H1 (cell line): ENCODE data around the gene FADS2. TPM values are rescaled to one million over a fixed set of nuclear protein-coding genes. Genes with fewer than 3 reads are reported as not detected.

ENCODE experiments used
- BRCA1 ChIP-seq: IDR thresholded peaks from 2 replicates; pipeline ENCODE4 v1.6.1; 2012; ENCODE audit warnings: low read depth, low read length, improper control_type of control experiment
- CHD2 ChIP-seq: IDR thresholded peaks from 2 replicates; pipeline ENCODE4 v1.6.1; 2012; ENCODE audit warnings: low read length, improper control_type of control experiment
- CHD7 ChIP-seq: fragments of 300-600 bp; sonication (generic); IDR thresholded peaks from 2 replicates; pipeline ENCODE4 v1.7.1; 2012; ENCODE audit warnings: low read length, moderate library complexity, mild to moderate bottlenecking, inconsistent platforms; ENCODE audit not compliant: insufficient replicate concordance
- EP300 ChIP-seq, 2 experiments: IDR thresholded peaks; 1 replicate in 1 of 2; 2 replicates in 1 of 2; pipeline ENCODE4 v1.6.1; 2011 to 2012; ENCODE audit warnings: low read depth in 2 of 2, low read length in 2 of 2, mild to moderate bottlenecking in 2 of 2, borderline replicate concordance in 1 of 2, inconsistent platforms in 1 of 2, moderate library complexity in 1 of 2
- GTF2F1 ChIP-seq: IDR thresholded peaks from 2 replicates; pipeline ENCODE4 v1.6.1; 2012; ENCODE audit warnings: low read depth, low read length, improper control_type of control experiment, borderline replicate concordance
- JUN ChIP-seq: IDR thresholded peaks from 2 replicates; pipeline ENCODE4 v1.6.1; 2011; ENCODE audit warnings: low read depth, mild to moderate bottlenecking, improper control_type of control experiment, low read length
- KDM5A ChIP-seq: fragments of 200-600 bp; IDR thresholded peaks from 2 replicates; pipeline ENCODE4 v1.7.1; 2012; ENCODE audit warnings: mild to moderate bottlenecking, low read length, inconsistent platforms, mixed read lengths
- NANOG ChIP-seq: IDR thresholded peaks from 2 replicates; pipeline ENCODE4 v1.6.1; 2011; ENCODE audit warnings: low read length, low read depth, mild to moderate bottlenecking, inconsistent platforms; ENCODE audit not compliant: insufficient read depth, poor library complexity, severe bottlenecking
- NRF1 ChIP-seq: IDR thresholded peaks from 2 replicates; pipeline ENCODE4 v1.6.1; 2011; ENCODE audit warnings: mild to moderate bottlenecking, low read depth, low read length, improper control_type of control experiment
- POU5F1 ChIP-seq: IDR thresholded peaks from 2 replicates; pipeline ENCODE4 v1.6.1; 2011; ENCODE audit warnings: low read depth, mild to moderate bottlenecking, low read length, moderate library complexity
- RAD21 ChIP-seq, 2 experiments: IDR thresholded peaks in 1 of 2; conservative IDR thresholded peaks in 1 of 2; 2 replicates each; pipeline ENCODE4 v1.6.1; 2011; ENCODE audit warnings: low read depth in 2 of 2, low read length in 2 of 2, improper control_type of control experiment in 1 of 2, inconsistent platforms in 1 of 2, mild to moderate bottlenecking in 1 of 2, moderate library complexity in 1 of 2
- polyA plus RNA-seq, 7 experiments: library from polyadenylated mRNA; depleted of rRNA in 3 of 7; stranded (reverse) in 5 of 7; unstranded in 2 of 7; fragments of >200 nt in 5 of 7; fragments of 200-250 nt in 2 of 7; gene quantifications; 1 replicate in 5 of 7; 2 replicates in 1 of 7; 4 replicates in 1 of 7; pipeline versions ENCODE4 v1.2.1 to v1.2.3, GENCODE V29; 2011 to 2013; ENCODE audit warnings: missing spikeins in 2 of 7, mixed read lengths in 2 of 7
- total RNA-seq: library from RNA; stranded (reverse); fragmentation: NEBNext Ultra II Directional; extraction: Animal tissue kit (Norgen Biotek cat#: 25700); gene quantifications from 2 replicates; pipeline ENCODE4 v1.2.1, GENCODE V29; 2021

FADS2 gene
- total and polyA plus RNA-seq, 2 of the 8 experiments (the other 6 are each of a cell fraction or from before 2014, with no cell fraction given): 499 to 701 TPM

- TF ChIP-seq CHD2 (no peak), NRF1 (no peak), CHD7 (no peak), EP300 (IDR thresholded peaks at IDR 0.05; ENCODE audit: borderline replicate concordance in 1 of 2, low read depth in 2 of 2, low read length in 2 of 2) (no peak), NANOG (no peak), POU5F1 (no peak), RAD21 (IDR thresholded peaks at IDR 0.05 in 1 of 2, conservative IDR thresholded peaks at IDR 0.05 in 1 of 2; ENCODE audit: low read depth in 2 of 2, low read length in 2 of 2) (peak in 1 of 2 experiments; percentile 20; a peak in 1 of 4 replicates), JUN (no peak), KDM5A (no peak), BRCA1 (no peak), GTF2F1 (no peak)
These were observed 5.8 kb downstream of the FADS2 start (continued) for GRCh38 chr11:61833926-61834277.
